Muscle of leg (tissue), 11 donors: ENCODE measurements around the gene TNKS1BP1. TPM values are rescaled to one million over a fixed set of nuclear protein-coding genes. Genes with fewer than 3 reads are reported as not detected.

Experiments used
- DNase-seq: peaks from one replicate; pipeline ENCODE4 v3.0.0; 2013
- H3K27ac ChIP-seq: one replicate; pipeline ENCODE4 v1.5.1; 2013; ENCODE audit warnings: mild to moderate bottlenecking, low read length, control low read depth
- H3K27me3 ChIP-seq: one replicate; pipeline ENCODE4 v1.6.1; 2013; ENCODE audit warnings: low read length; ENCODE audit not compliant: control insufficient read depth, insufficient read depth
- H3K36me3 ChIP-seq: one replicate; pipeline ENCODE4 v1.6.1; 2013; ENCODE audit warnings: low read length; ENCODE audit not compliant: control insufficient read depth, insufficient read depth
- H3K4me1 ChIP-seq: one replicate; pipeline ENCODE4 v1.6.1; 2013; ENCODE audit warnings: low read length; ENCODE audit not compliant: control insufficient read depth, insufficient read depth
- H3K4me3 ChIP-seq: one replicate; pipeline ENCODE4 v1.5.1; 2013; ENCODE audit warnings: low read length, control low read depth
- H3K9me3 ChIP-seq: replicated peaks from 2 replicates; pipeline ENCODE4 v1.6.1; 2013; ENCODE audit warnings: low read depth, low read length; ENCODE audit not compliant: control insufficient read depth
- WGBS: methylation state at CpG from one replicate; pipeline ENCODE4 v1.1.5; 2013; ENCODE audit warnings: missing lambda C conversion rate; ENCODE audit not compliant: insufficient coverage; 5-methylcytosine and 5-hydroxymethylcytosine counted together
- polyA plus RNA-seq, 8 donors: library from polyadenylated mRNA; unstranded; fragments of 120-200 nt; gene quantifications; one replicate each; pipeline versions ENCODE4 v1.2.1 to v1.2.3, GENCODE V29; 2013; ENCODE audit warnings: inconsistent platforms in 1 of 8, low replicate concordance in 1 of 8; ENCODE audit not compliant: insufficient read length in 8 of 8, insufficient read depth in 1 of 8
- total RNA-seq: library from RNA; stranded (reverse); fragments of 120-200 nt; gene quantifications from one replicate; pipeline ENCODE4 v1.2.4, GENCODE V29; 2013

The TNKS1BP1 gene
- total and polyA plus RNA-seq, 9 donors: 67.2 to 120 (median 108) TPM

DNA sequence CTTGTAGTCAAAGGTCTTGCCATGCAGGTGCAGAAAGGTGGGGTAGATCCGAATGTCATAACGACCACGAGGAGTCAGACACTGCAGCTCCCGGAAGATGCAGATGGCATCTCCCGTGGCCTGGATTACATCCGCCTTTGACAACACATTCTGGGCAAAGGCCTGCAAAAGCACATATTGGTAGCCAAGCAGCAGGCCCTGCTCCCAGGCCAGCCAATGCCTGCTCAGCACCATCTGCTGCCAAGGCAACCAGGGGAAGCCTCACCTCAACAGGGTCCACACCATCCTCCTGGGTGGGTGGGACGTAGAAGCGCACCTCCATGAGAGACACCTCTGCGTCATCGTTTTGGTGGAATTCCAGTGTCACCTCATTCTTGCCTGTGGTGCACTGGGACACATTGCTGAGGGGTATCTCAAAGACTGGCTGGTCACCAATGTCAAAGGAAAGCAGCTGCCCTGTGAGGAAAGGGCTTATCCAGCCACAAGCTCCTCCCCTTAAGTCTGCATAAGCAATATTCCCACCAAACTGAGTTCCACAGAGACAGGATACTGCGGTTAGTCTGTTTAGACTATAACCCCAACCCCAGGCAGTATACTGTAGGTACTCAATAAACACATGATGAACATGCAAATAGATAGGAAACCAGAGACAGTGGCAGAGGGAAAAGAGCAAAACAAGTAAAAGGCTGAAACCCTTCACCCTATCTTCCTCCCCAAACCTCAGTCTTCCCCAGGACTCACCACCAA lies 8.1 kb upstream of the TNKS1BP1 start:
- Histone ChIP-seq H3K4me3 (no peak overlapping the region), H3K9me3 (no peaks in the 10 kb centered on the region), H3K27me3 (no peaks in the 10 kb centered on the region), H3K36me3 (peaks cover 66% of the 10 kb centered on the region), H3K4me1 (peaks cover 19% of the 10 kb centered on the region), H3K27ac (no peak overlapping the region)
- no peak for DNase-seq
- 97% methylated on average over 6 of the region's 11 CpGs for WGBS

DNA sequence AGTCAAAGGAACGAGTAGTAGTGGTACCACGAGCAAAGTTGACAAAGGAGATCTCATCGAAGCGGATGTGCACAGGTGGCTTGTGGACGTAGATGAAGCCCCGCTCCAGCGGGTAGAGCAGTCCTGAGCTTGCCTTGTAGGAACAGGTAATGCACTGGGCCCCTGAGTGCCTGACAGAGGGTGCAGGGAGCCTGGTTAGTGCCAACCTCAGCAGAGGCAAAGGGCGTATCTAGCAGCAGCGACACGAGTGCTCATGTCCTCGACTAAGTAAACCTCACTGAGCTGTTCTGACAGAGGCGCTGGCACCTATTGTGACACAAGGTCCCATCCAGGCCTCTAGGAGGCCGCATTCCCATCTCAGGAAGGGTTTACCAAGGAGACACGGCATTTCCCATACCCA lies 7.0 kb upstream of the TNKS1BP1 start:
- H3K4me1 ChIP-seq: peaks cover 19% of the 10 kb centered on the region
- no peak overlapping the region for H3K4me3 ChIP-seq
- DNase-seq: no peak
- H3K36me3 ChIP-seq: peaks cover 78% of the 10 kb centered on the region
- H3K27me3 ChIP-seq: no peaks in the 10 kb centered on the region
- 90% methylated on average over 14 of the region's 14 CpGs for WGBS
- no peak overlapping the region for H3K27ac ChIP-seq
- no peaks in the 10 kb centered on the region for H3K9me3 ChIP-seq

DNA sequence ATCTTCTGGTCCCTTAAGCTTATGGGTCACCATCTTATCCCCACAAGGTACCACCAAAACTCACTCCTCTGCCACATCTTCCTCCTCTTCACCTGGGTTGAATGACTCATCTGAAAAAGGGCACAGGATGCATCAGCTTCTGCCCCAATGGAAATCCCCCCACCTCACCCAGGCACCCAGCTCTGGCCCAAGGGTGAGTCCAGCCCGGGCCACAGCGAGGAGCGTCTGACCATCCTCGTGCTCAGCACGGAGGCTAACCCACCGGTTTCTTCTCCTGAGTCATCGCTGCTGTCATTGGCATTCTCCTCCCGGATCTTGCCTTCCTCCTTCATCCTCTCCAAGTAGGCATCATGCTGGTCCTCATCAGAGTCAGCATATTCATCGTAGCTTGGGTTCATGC lies 5.3 kb upstream of the TNKS1BP1 start:
- DNase-seq: no peak
- Histone ChIP-seq H3K27me3 (no peaks in the 10 kb centered on the region), H3K9me3 (no peaks in the 10 kb centered on the region), H3K4me3 (no peak overlapping the region), H3K36me3 (peaks cover 87% of the 10 kb centered on the region), H3K27ac (no peak overlapping the region), H3K4me1 (peaks cover 24% of the 10 kb centered on the region)
- 90% methylated on average over 9 of the region's 9 CpGs for WGBS

DNA sequence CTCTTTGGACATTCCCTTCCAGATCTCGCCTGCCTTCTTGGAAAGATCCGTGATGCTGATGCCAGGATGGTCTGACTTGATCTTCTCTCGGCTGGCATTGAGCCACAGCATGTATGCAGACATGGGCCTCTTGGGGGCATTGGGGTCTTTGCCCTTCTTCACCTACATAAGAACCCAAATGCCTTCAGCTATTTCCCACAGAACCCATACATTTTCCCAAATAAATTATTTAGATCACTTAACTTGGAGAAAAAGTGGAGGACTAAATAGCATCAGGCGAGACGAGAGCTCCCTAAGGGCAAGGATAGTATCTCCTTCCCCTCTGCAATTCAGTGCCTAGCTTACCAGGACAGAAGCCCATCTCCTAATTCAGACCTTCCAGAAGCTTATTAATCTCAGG lies 3.0 kb upstream of the TNKS1BP1 start:
- Histone ChIP-seq H3K4me3 (no peak overlapping the region), H3K27ac (no peak overlapping the region), H3K9me3 (no peaks in the 10 kb centered on the region), H3K4me1 (peaks cover 26% of the 10 kb centered on the region), H3K27me3 (no peaks in the 10 kb centered on the region), H3K36me3 (peaks cover 70% of the 10 kb centered on the region)
- DNase-seq: no peak
- WGBS: 100% methylated on average over 3 of the region's 5 CpGs

DNA sequence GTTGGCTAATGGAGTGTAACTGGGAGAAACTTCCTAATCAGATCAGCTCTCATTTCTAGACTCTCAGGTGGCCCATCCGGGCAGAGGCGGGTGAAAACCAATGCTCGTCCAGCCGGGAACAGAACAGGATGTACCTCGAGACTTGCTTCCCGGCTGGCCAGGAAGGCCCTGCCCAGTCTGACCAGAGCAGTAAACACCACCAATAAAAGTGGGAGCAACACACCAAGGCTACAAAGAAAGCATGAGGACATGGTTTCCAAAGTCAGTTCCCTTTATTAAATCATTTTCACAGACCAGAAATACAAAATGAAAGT lies 940 bp upstream of the TNKS1BP1 start:
- peaks cover 58% of the 10 kb centered on the region for H3K36me3 ChIP-seq
- peaks cover 46% of the 10 kb centered on the region for H3K4me1 ChIP-seq
- no peak for DNase-seq
- H3K27ac ChIP-seq: peak overlapping the region; percentile 99
- H3K27me3 ChIP-seq: no peaks in the 10 kb centered on the region
- no peaks in the 10 kb centered on the region for H3K9me3 ChIP-seq
- peak overlapping the region; percentile 58 for H3K4me3 ChIP-seq
- 14% methylated on average over 6 of the region's 6 CpGs for WGBS

DNA sequence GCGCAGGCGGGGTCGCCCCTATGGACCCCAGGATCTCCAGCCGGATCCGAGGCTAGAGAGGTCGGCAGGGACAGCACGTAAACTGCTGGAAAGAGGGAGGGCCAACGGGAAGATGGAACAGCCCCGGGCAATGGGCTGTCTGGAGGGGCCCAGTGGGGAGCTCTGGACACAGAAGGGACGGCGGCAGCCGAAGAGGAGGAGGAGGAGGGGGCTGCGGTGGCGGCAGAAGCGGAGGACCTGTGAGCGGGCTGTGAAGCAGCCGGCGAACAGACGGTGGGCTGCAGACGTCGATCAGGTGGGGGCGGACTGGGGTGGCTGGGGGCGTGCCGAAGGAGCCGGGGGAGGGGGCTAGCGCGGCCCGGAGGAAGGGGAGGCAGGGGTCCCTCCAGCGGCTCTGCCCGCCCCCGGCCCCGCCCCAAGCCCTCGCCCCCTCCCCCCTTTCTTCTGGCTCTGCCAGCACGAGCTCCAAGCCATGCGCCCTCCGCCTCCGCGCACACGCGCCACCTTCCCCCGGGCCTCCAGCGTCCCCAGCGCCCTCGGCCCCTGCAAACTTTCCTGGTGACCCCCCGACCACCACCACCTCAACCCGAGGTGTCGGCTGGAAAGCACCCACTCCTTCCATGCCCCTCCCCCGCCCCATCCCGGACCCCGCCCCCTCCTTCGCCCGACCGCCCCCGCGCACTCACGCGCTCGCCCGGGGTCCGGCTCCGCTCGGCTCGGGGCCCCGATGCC lies 432 bp downstream of the TNKS1BP1 start:
- Histone ChIP-seq H3K4me3 (peak overlapping the region; percentile 71), H3K27me3 (no peaks in the 10 kb centered on the region), H3K27ac (peak overlapping the region; percentile 93), H3K4me1 (peaks cover 54% of the 10 kb centered on the region), H3K9me3 (no peaks in the 10 kb centered on the region), H3K36me3 (peaks cover 53% of the 10 kb centered on the region)
- 0% methylated on average over 39 of the region's 64 CpGs for WGBS
- DNase-seq: peak; percentile 88

DNA sequence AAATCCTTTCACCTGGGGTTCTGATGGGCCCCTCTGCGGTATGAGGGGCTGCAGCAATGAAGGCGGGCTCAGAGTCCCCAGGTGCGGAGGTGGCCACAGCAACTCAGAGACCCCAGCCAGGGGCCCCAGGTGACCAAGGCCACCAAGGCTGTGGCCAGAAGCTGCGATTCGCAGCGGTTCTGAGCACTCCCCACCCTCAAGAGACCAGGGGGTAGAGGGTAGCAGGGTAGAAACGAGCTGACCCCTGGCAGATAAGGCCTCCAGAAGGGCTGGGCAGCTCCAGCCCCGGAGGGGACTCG lies 948 bp downstream of the TNKS1BP1 start:
- Histone ChIP-seq H3K27me3 (no peaks in the 10 kb centered on the region), H3K9me3 (no peaks in the 10 kb centered on the region), H3K36me3 (peaks cover 48% of the 10 kb centered on the region), H3K4me3 (peak overlapping the region; percentile 71), H3K27ac (peak overlapping the region; percentile 93), H3K4me1 (peaks cover 56% of the 10 kb centered on the region)
- DNase-seq: no peak
- 14% methylated on average over 6 of the region's 9 CpGs for WGBS

DNA sequence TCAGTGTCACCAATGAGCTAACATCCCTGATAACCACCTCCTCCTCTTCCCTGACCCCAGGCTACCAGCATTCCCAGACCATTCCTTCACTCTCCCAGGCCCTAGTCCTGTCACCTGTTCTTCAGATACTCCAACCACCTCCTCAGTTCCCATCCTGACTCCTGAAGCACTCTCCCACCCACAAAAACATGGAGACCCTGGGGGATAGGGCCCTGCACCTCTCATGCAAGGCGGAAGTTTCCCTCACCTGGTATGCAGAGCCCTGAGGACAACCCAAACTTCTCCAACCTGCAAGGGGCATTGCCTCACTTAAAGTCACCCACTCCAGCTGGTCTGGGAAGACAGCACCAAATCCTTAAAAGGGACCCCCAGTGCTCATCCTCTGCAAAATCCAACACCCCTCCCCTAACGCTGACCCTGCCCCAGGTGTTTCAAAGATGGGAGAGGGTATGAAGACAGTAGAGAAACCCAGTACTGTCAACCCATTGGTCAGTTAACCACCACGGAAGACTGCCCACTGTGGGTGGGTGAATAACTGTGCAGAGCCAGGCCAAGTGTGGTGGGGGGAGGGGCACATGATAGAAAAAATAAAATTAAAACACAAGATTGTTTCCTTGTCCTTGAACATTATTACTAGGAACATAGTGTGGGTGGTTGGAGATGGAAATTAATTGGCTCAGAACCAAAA lies 1.4 kb downstream of the TNKS1BP1 start:
- peak; percentile 59 for DNase-seq
- Histone ChIP-seq H3K27me3 (no peaks in the 10 kb centered on the region), H3K9me3 (no peaks in the 10 kb centered on the region), H3K36me3 (peaks cover 47% of the 10 kb centered on the region), H3K4me1 (peaks cover 61% of the 10 kb centered on the region), H3K27ac (peak overlapping the region; percentile 93), H3K4me3 (peak overlapping the region; percentile 71)
- 20% methylated on average over 1 of the region's 3 CpGs for WGBS

DNA sequence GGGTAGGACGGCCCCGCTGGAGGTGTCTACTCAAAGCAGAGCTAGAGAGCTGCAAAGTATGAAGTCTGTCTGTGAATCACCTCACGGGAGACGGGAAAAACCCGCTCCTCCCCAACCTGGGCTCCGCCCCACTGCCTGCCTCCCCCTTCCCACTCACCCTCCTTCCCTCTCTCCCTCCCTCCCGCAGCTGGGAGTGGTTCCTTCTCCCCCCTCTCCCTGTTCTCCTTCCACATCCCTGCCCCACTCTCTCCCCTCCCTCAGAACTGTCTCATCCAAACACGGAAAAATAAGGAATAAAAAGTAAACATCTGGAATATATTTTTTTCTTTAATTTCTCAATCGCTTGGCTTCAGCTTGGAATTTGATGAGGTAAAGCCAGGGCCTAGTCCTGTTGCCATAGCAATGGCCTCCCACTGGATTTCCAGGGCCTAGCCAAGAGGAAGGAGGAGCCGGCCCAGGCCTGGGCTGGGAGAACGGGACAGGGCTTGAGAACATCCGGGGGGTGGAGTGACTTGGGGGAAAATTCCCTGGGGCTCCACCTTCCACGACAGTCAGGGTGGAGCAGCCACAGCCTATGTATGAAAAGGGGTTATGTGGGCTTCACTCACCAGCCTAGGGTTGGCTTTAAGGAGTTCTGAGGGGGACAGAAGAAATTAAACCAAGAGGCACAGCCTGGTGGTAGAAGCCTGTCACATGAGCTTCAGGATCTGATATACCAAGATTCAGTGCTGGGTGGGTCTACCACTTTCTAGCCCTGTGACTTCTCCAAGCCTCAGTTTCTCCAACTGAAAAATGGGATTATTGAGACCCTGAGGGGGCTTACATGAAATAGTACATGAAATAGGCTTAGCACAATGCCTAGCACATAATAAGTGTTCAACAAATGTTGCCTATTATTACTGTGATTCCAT lies 2.2 kb downstream of the TNKS1BP1 start:
- Histone ChIP-seq H3K4me1 (peaks cover 69% of the 10 kb centered on the region), H3K4me3 (peak overlapping the region; percentile 71), H3K27ac (peak overlapping the region; percentile 93), H3K36me3 (peaks cover 44% of the 10 kb centered on the region), H3K9me3 (no peaks in the 10 kb centered on the region), H3K27me3 (no peaks in the 10 kb centered on the region)
- DNase-seq: peak; percentile 99
- 8% methylated on average over 2 of the region's 13 CpGs for WGBS
